Hepatocyte (in vitro differentiated cells): ENCODE measurements around the gene SERPINB1. TPM values are rescaled to one million over a fixed set of nuclear protein-coding genes. Genes with fewer than 3 reads are reported as not detected.

Experiments
- DNase-seq: peaks from one replicate; pipeline ENCODE4 v3.0.0-alpha.2; 2016; ENCODE audit warnings: low spot score
- H2AFZ ChIP-seq: fragments of 200-600 bp; sonication (generic); 2 replicates; pipeline ENCODE4 v1.6.0; 2016; ENCODE audit warnings: antibody characterized with exemption, mild to moderate bottlenecking
- H3K27ac ChIP-seq: fragments of 200-600 bp; sonication (generic); 2 replicates; pipeline ENCODE4 v1.5.1; 2016; ENCODE audit warnings: mild to moderate bottlenecking
- H3K27me3 ChIP-seq: fragments of 200-600 bp; sonication (generic); 2 replicates; pipeline ENCODE4 v1.6.1; 2016
- H3K36me3 ChIP-seq: fragments of 200-600 bp; sonication (generic); replicated peaks from 2 replicates; pipeline ENCODE4 v1.5.1; 2016; ENCODE audit warnings: low read depth; ENCODE audit not compliant: insufficient read depth
- H3K4me1 ChIP-seq: fragments of 200-600 bp; sonication (generic); 2 replicates; pipeline ENCODE4 v1.5.1; 2016; ENCODE audit warnings: mild to moderate bottlenecking, moderate library complexity; ENCODE audit not compliant: insufficient read depth
- H3K4me2 ChIP-seq: fragments of 200-600 bp; sonication (generic); 2 replicates; pipeline ENCODE4 v1.6.0; 2016
- H3K4me3 ChIP-seq: fragments of 200-600 bp; sonication (generic); 2 replicates; pipeline ENCODE4 v1.5.1; 2016; ENCODE audit warnings: mild to moderate bottlenecking
- H3K79me2 ChIP-seq: fragments of 200-600 bp; sonication (generic); 2 replicates; pipeline ENCODE4 v1.6.0; 2017; ENCODE audit warnings: mild to moderate bottlenecking
- H3K9me2 ChIP-seq: fragments of 200-600 bp; sonication (generic); replicated peaks from 2 replicates; pipeline ENCODE4 v1.6.0; 2017; ENCODE audit warnings: mild to moderate bottlenecking; ENCODE audit not compliant: insufficient read depth
- H3K9me3 ChIP-seq: fragments of 200-600 bp; sonication (generic); 2 replicates; pipeline ENCODE4 v1.5.1; 2016; ENCODE audit warnings: low read depth, mild to moderate bottlenecking
- H4K20me1 ChIP-seq: fragments of 200-600 bp; sonication (generic); 2 replicates; pipeline ENCODE4 v1.6.0; 2016; ENCODE audit warnings: mild to moderate bottlenecking; ENCODE audit not compliant: insufficient read depth, poor library complexity, severe bottlenecking
- EZH2 ChIP-seq: fragments of 200-600 bp; sonication (generic); IDR thresholded peaks from 2 replicates; pipeline ENCODE4 v1.6.1; 2016; ENCODE audit warnings: antibody characterized with exemption, mild to moderate bottlenecking, borderline replicate concordance
- EZH2phosphoT487 ChIP-seq: fragments of 200-600 bp; sonication (generic); IDR thresholded peaks from one replicate; pipeline ENCODE4 v1.6.1; 2018; ENCODE audit warnings: antibody characterized with exemption, mild to moderate bottlenecking, low read depth, moderate library complexity; ENCODE audit not compliant: unreplicated experiment, severe bottlenecking
- WGBS: methylation state at CpG from one replicate; pipeline ENCODE4 v1.1.6; 2016; ENCODE audit warnings: low lambda C conversion rate; ENCODE audit errors: missing lambda C conversion rate; 5-methylcytosine and 5-hydroxymethylcytosine counted together
- polyA plus RNA-seq: library from polyadenylated mRNA; unstranded; fragments of >200 nt; fragmentation: Nextera tagmentation; extraction: Ambion mirVana; gene quantifications from 2 replicates; pipeline ENCODE4 v1.2.1, GENCODE V29; 2016
- total RNA-seq: library from RNA; depleted of rRNA; stranded (reverse); fragments of >200 nt; gene quantifications from 2 replicates; pipeline ENCODE4 v1.2.3, GENCODE V29; 2014
- TF ChIP-seq, protein P1 (sequence below): fragments of 200-600 bp; sonication (generic); IDR thresholded peaks from 2 replicates; pipeline ENCODE4 v1.5.1; 2016; ENCODE audit warnings: antibody characterized with exemption, mild to moderate bottlenecking; ENCODE audit not compliant: poor library complexity

SERPINB1 gene
- total and polyA plus RNA-seq, 2 experiments from 2014 or later = 45.9 to 57.0 TPM

DNA sequence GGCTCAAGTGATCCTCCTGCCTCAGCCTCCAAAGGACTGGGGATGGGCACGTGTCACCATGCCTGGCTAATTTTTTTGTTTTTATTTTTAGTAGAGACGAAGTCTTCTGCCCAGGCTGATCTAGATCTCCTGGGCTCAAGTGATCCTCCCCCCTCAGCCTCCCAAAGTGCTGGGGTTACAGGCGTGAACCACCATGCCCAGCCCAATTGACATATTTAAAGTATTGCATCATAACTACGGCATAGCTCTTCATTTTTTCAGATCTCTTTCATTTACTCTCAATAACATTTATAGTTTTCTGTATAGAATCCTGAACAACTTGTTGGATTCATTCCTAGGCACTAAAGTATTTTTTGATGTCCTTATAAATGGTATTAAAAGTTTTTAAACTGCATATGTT, 13.0 kb downstream of the SERPINB1 start:
- Histone ChIP-seq H3K27me3 (no peaks in the 10 kb centered on the region), H3K4me2 (no peak overlapping the region), H3K36me3 (no peaks in the 10 kb centered on the region), H3K4me3 (no peak overlapping the region), H3K9me2 (no peaks in the 10 kb centered on the region), H3K27ac (no peak overlapping the region), H3K79me2 (no peaks in the 10 kb centered on the region), H2AFZ (no peak overlapping the region), H3K4me1 (no peaks in the 10 kb centered on the region), H3K9me3 (no peaks in the 10 kb centered on the region), H4K20me1 (no peaks in the 10 kb centered on the region)
- no peak for DNase-seq
- TF ChIP-seq EZH2 (no peak), EZH2phosphoT487 (no peak)
- TF ChIP-seq, protein P1, sequence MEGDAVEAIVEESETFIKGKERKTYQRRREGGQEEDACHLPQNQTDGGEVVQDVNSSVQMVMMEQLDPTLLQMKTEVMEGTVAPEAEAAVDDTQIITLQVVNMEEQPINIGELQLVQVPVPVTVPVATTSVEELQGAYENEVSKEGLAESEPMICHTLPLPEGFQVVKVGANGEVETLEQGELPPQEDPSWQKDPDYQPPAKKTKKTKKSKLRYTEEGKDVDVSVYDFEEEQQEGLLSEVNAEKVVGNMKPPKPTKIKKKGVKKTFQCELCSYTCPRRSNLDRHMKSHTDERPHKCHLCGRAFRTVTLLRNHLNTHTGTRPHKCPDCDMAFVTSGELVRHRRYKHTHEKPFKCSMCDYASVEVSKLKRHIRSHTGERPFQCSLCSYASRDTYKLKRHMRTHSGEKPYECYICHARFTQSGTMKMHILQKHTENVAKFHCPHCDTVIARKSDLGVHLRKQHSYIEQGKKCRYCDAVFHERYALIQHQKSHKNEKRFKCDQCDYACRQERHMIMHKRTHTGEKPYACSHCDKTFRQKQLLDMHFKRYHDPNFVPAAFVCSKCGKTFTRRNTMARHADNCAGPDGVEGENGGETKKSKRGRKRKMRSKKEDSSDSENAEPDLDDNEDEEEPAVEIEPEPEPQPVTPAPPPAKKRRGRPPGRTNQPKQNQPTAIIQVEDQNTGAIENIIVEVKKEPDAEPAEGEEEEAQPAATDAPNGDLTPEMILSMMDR = no peak
- 85% methylated on average over 4 of the region's 4 CpGs for WGBS

DNA sequence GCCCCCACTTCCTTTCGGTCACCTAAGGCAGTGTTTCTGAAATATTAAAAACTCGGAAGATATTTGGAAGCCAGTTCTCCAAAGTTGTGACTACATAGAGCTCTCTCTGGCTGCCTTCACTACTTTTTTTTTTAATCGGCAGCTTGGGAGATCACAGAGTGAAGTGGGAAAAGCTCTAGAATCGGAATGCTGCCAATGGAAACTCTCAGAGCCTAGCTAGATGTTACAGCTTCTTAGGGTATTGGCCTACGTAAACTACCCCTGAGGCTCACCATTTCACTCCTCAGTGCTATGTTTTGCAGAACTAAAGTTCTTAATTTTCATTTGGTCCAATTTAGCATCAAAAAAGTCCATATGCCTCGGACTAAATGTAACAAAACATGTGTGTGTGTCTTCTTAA, 14.5 kb downstream of the SERPINB1 start:
- Histone ChIP-seq H3K36me3 (no peaks in the 10 kb centered on the region), H3K27me3 (no peaks in the 10 kb centered on the region), H4K20me1 (no peaks in the 10 kb centered on the region), H3K9me2 (no peaks in the 10 kb centered on the region), H3K79me2 (no peaks in the 10 kb centered on the region), H3K27ac (no peak overlapping the region), H2AFZ (no peak overlapping the region), H3K4me2 (no peak overlapping the region), H3K9me3 (no peaks in the 10 kb centered on the region), H3K4me1 (peaks cover 6% of the 10 kb centered on the region), H3K4me3 (no peak overlapping the region)
- TF ChIP-seq EZH2 (no peak), EZH2phosphoT487 (no peak)
- TF ChIP-seq, protein P1 = no peak
- no peak for DNase-seq
- 90% methylated on average over 6 of the region's 6 CpGs for WGBS

DNA sequence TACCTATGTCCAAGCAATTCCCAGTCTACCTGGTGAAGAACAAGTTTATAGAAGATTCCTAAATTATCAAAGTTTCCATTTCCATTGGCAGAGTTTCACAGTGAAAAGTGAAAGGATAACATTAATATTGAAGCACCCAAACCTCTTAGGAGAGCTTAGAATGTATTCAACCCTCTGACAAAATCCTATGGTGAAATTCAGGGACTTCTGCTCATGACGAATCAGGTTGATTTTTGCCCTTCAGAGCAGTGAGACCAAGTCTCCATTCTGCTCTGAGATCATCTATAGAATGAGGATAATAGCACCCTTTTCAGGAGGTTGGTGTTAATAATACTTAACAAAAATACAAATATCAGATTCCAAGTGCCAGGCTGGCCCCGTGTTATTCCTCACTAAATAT, 15.5 kb downstream of the SERPINB1 start:
- no peaks in the 10 kb centered on the region for H3K36me3 ChIP-seq
- no peak overlapping the region for H3K4me3 ChIP-seq
- no peak overlapping the region for H2AFZ ChIP-seq
- DNase-seq = no peak
- H3K9me2 ChIP-seq = no peaks in the 10 kb centered on the region
- H3K27ac ChIP-seq = no peak overlapping the region
- no peak overlapping the region for H3K4me2 ChIP-seq
- WGBS = 81% methylated on average over 2 of the region's 2 CpGs
- H3K4me1 ChIP-seq = peaks cover 6% of the 10 kb centered on the region
- TF ChIP-seq EZH2phosphoT487 = no peak
- no peak for TF ChIP-seq EZH2
- TF ChIP-seq, protein P1 = no peak
- no peaks in the 10 kb centered on the region for H4K20me1 ChIP-seq
- H3K9me3 ChIP-seq = no peaks in the 10 kb centered on the region
- H3K79me2 ChIP-seq = no peaks in the 10 kb centered on the region
- no peaks in the 10 kb centered on the region for H3K27me3 ChIP-seq
